Spleen (tissue), 11 donors: Measurements from ENCODE around the gene GPR137C. TPM values are rescaled to one million over a fixed set of nuclear protein-coding genes. Genes with fewer than 3 reads are reported as not detected.

Source experiments
- DNase-seq: peaks from one replicate; pipeline ENCODE4 v3.0.0-alpha.2; 2020
- H3K27ac ChIP-seq, 8 donors: fragments of 200-600 bp; sonication (generic) in 7 of 8; 1 replicate in 4 of 8; 2 replicates in 4 of 8; pipeline versions ENCODE4 v1.5.0 to v1.8.0; 2016 to 2021; ENCODE audit warnings: inconsistent platforms in 4 of 8, mild to moderate bottlenecking in 4 of 8, moderate library complexity in 1 of 8
- H3K27me3 ChIP-seq, 7 donors: fragments of 200-600 bp; sonication (generic) in 6 of 7; replicated peaks in 1 of 7; 1 replicate in 4 of 7; 2 replicates in 3 of 7; pipeline versions ENCODE4 v1.5.0 to v1.8.0; 2016 to 2021; ENCODE audit warnings: inconsistent platforms in 3 of 7, mild to moderate bottlenecking in 1 of 7
- H3K36me3 ChIP-seq, 6 donors: fragments of 200-600 bp; sonication (generic) in 5 of 6; 1 replicate in 4 of 6; 2 replicates in 2 of 6; pipeline versions ENCODE4 v1.5.0 to v1.8.0; 2016 to 2021; ENCODE audit warnings: inconsistent platforms in 2 of 6
- H3K4me1 ChIP-seq, 6 donors: fragments of 200-600 bp; sonication (generic) in 5 of 6; 1 replicate in 3 of 6; 2 replicates in 3 of 6; pipeline versions ENCODE4 v1.5.0 to v1.8.0; 2016 to 2021; ENCODE audit warnings: inconsistent platforms in 3 of 6
- H3K4me3 ChIP-seq, 8 donors: fragments of 200-600 bp; sonication (generic) in 7 of 8; 1 replicate in 4 of 8; 2 replicates in 4 of 8; pipeline versions ENCODE4 v1.5.0 to v1.8.0; 2016 to 2021; ENCODE audit warnings: inconsistent platforms in 4 of 8, mild to moderate bottlenecking in 4 of 8, moderate library complexity in 2 of 8
- H3K9me3 ChIP-seq, 8 donors: fragments of 200-600 bp; sonication (generic) in 7 of 8; 1 replicate in 4 of 8; 2 replicates in 4 of 8; pipeline versions ENCODE4 v1.5.0 to v1.8.0; 2016 to 2021; ENCODE audit warnings: inconsistent platforms in 4 of 8
- POLR2A ChIP-seq, 3 donors: fragments of 450-650 bp; IDR thresholded peaks; one replicate each; pipeline ENCODE4 v1.5.1; 2017; ENCODE audit warnings: antibody characterized with exemption in 3 of 3, mild to moderate bottlenecking in 1 of 3
- POLR2AphosphoS5 ChIP-seq, 3 donors: sonication (generic); formaldehyde crosslinking; IDR thresholded peaks; one replicate each; pipeline ENCODE4 v1.5.1; 2017; ENCODE audit warnings: antibody characterized with exemption in 3 of 3
- WGBS, 5 donors: extraction: QIAGEN DNeasy Blood & Tissue Kit in 3 of 5; methylation state at CpG; one replicate each; pipeline versions ENCODE4 v1.1.5 to v1.1.7; 2013 to 2018; 5-methylcytosine and 5-hydroxymethylcytosine counted together
- intact Hi-C: fragments of 100-400 bp; cut with DNase I; formaldehyde crosslinking; loops from one replicate; pipeline ENCODE4 v1.15.0; 2023; ENCODE audit warnings: low total_unique reads
- polyA plus RNA-seq, 3 donors: library from polyadenylated mRNA; stranded (reverse); fragments of 200-250 nt; gene quantifications; one replicate each; pipeline ENCODE4 v1.2.1, GENCODE V29; 2013
- total RNA-seq, 7 donors: library from RNA; depleted of rRNA in 3 of 7; stranded (reverse); fragments of >200 nt in 3 of 7; fragmentation: NEBNext Ultra II Directional in 4 of 7; extraction: Animal tissue kit (Norgen Biotek cat#: 25700) in 4 of 7; gene quantifications; one replicate each; pipeline versions ENCODE4 v1.1.0 to v1.2.1, GENCODE V29; 2016 to 2021
- TF ChIP-seq, protein P1 (sequence below), 11 experiments: fragments of 200-600 bp in 7 of 11; fragments of 450-650 bp in 4 of 11; sonication (generic) in 4 of 11; IDR thresholded peaks in 8 of 11; conservative IDR thresholded peaks in 3 of 11; 1 replicate in 7 of 11; 2 replicates in 4 of 11; pipeline versions ENCODE4 v1.4.0 to v1.8.0; 2016 to 2021; ENCODE audit warnings: antibody characterized with exemption in 11 of 11, inconsistent platforms in 4 of 11, mild to moderate bottlenecking in 1 of 11
- donor health status: healthy with polysubstance abuse.
- donor health status: DM: no; HTN: no; CAD: no; lungs with moderate emphysema.
- donor health status: DM: no; HTN: no; CAD: no.
- donor health status: Bipolar disorder and iron deficiency.
- donor health status: healthy.
- donor health status: DM: no; HTN: no; CAD: no.
- donor health status: DM: yes; HTN: yes; CAD: no.

Gene GPR137C
- total and polyA plus RNA-seq, 10 donors = 0.52 to 2.1 (median 1.1) TPM

DNA sequence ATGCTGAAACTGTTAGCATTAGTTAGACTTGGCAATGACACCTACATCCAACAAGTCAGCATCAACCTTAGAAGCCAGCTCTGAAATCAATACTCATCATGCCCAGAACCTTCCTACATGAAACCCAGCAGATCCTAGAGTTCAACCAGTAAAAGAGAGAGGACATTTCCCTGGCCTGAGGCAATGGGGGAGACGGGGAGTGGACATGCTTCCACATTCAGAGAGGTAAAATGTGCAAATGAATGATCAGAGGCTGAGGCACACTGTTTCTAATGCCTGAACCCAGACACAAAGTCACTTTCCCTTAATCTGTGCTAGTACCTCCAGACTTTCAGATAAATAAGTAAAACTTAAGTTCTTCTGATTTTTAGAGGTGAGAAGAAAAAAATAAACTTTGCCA lies 108.2 kb downstream of the GPR137C start:
- Histone ChIP-seq H3K9me3 (no peaks in the 10 kb centered on the region), H3K27me3 (no peaks in the 10 kb centered on the region), H3K36me3 (peaks cover 5 to 93% (median 37%) of the 10 kb centered on the region in 6 donors), H3K4me3 (no peak overlapping the region), H3K4me1 (no peaks in the 10 kb centered on the region), H3K27ac (no peak overlapping the region)
- no peak for DNase-seq
- TF ChIP-seq, protein P1, sequence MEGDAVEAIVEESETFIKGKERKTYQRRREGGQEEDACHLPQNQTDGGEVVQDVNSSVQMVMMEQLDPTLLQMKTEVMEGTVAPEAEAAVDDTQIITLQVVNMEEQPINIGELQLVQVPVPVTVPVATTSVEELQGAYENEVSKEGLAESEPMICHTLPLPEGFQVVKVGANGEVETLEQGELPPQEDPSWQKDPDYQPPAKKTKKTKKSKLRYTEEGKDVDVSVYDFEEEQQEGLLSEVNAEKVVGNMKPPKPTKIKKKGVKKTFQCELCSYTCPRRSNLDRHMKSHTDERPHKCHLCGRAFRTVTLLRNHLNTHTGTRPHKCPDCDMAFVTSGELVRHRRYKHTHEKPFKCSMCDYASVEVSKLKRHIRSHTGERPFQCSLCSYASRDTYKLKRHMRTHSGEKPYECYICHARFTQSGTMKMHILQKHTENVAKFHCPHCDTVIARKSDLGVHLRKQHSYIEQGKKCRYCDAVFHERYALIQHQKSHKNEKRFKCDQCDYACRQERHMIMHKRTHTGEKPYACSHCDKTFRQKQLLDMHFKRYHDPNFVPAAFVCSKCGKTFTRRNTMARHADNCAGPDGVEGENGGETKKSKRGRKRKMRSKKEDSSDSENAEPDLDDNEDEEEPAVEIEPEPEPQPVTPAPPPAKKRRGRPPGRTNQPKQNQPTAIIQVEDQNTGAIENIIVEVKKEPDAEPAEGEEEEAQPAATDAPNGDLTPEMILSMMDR (IDR thresholded peaks at IDR 0.05 in 8 of 11, conservative IDR thresholded peaks at IDR 0.05 in 3 of 11) = no peak
- TF ChIP-seq POLR2AphosphoS5 (IDR thresholded peaks at IDR 0.05) (no peak), POLR2A (IDR thresholded peaks at IDR 0.05) (no peak)
- intact Hi-C loops = no loop called here
- WGBS, 5 donors = 94 to 100% (median 97%) methylated on average over 1 of the region's 1 CpG

DNA sequence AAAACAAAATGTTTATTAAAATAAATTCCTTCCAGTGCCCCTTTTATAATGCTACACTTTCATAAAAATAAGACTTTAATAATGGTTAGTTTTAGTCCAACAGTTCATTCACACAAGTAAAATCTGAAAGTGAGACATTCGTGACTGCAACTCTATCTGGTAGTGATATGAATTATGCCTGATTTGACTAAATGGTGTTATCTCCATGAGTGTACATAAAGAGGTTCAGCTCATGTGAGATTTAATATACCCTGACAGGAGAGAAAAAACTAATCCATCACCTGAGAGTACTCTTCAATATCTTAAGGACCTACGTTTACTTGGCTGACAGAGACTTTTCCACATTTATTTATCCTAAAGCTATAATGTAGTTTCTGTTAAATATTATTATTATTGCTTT lies 108.7 kb downstream of the GPR137C start:
- H3K4me1 ChIP-seq = no peaks in the 10 kb centered on the region
- WGBS, 5 donors = 89 to 95% (median 91%) methylated on average over 2 of the region's 2 CpGs
- peaks cover 5 to 93% (median 36%) of the 10 kb centered on the region in 6 donors for H3K36me3 ChIP-seq
- no peak for DNase-seq
- intact Hi-C loops = no loop called here
- TF ChIP-seq, protein P1 (IDR thresholded peaks at IDR 0.05 in 8 of 11, conservative IDR thresholded peaks at IDR 0.05 in 3 of 11) = no peak
- TF ChIP-seq POLR2A (IDR thresholded peaks at IDR 0.05) = no peak
- H3K4me3 ChIP-seq = no peak overlapping the region
- no peak overlapping the region for H3K27ac ChIP-seq
- no peaks in the 10 kb centered on the region for H3K27me3 ChIP-seq
- H3K9me3 ChIP-seq = no peaks in the 10 kb centered on the region

DNA sequence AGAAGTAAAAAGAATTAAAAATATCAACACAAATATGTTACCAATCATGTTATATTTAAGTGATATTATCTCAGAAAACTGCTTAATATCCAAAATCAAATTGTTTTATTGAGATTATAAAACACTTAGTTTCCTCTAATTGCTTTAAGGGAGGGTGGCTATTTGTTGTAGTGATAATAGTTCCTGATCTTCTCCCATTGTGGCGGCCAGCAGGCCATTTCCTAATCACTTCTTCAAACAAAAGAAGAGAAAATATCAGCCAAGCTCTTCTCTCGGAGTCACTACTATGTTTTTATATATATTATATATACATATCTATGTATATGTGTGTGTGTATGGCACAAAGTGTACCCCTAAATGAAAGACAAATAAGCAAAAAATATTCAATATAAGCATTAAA lies 111.2 kb downstream of the GPR137C start:
- DNase-seq = no peak
- no peaks in the 10 kb centered on the region for H3K4me1 ChIP-seq
- 86 to 97% (median 95%) methylated on average over 2 of the region's 2 CpGs for WGBS, 5 donors
- intact Hi-C loops = no loop called here
- no peak overlapping the region for H3K27ac ChIP-seq
- H3K36me3 ChIP-seq = peaks cover 4 to 93% (median 38%) of the 10 kb centered on the region in 6 donors
- no peak overlapping the region for H3K4me3 ChIP-seq
- H3K27me3 ChIP-seq = no peaks in the 10 kb centered on the region
- H3K9me3 ChIP-seq = no peaks in the 10 kb centered on the region
- no peak for TF ChIP-seq POLR2AphosphoS5 (IDR thresholded peaks at IDR 0.05)
- no peak for TF ChIP-seq POLR2A (IDR thresholded peaks at IDR 0.05)
- TF ChIP-seq, protein P1 (IDR thresholded peaks at IDR 0.05 in 8 of 11, conservative IDR thresholded peaks at IDR 0.05 in 3 of 11) = no peak

DNA sequence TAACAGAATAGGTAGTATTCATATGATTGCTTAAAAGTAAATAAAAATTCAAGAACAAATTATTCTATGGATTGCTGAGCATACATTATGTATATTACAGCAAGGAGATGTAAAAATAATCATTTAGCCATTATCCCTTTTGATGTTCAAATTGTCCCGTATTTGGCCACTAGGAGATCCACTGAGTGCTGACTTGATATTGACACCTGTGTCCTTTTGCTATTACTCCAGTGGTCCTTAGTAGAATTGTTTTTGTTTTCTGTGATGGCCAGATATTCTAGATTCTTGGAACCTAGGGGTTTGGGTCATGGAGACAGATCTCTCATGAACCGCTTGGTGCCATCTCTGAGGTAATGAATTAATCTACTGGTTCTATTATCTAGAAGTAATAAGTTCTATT lies 126.0 kb downstream of the GPR137C start:
- 94 to 100% (median 95%) methylated on average over 2 of the region's 2 CpGs for WGBS, 5 donors
- intact Hi-C loops = no loop called here
- no peaks in the 10 kb centered on the region for H3K27me3 ChIP-seq
- peaks cover 0 to 85% (median 46%) of the 10 kb centered on the region in 6 donors for H3K36me3 ChIP-seq
- no peaks in the 10 kb centered on the region for H3K9me3 ChIP-seq
- TF ChIP-seq, protein P1 (IDR thresholded peaks at IDR 0.05 in 8 of 11, conservative IDR thresholded peaks at IDR 0.05 in 3 of 11) = peak in 2 of 11 experiments; percentile 17 to 24
- no peak for TF ChIP-seq POLR2A (IDR thresholded peaks at IDR 0.05)
- no peak overlapping the region for H3K4me3 ChIP-seq
- DNase-seq = no peak
- H3K27ac ChIP-seq = no peak overlapping the region
- H3K4me1 ChIP-seq = peaks cover 0 to under 1% (median 0%) of the 10 kb centered on the region in 6 donors
